Vagina (tissue), 2 donors: ENCODE results near the gene TAF11L8.

Source experiments
- CTCF ChIP-seq, 3 experiments: fragments of 450-650 bp in 2 of 3; fragments of 200-600 bp in 1 of 3; sonication (generic) in 1 of 3; IDR thresholded peaks; one replicate each; pipeline ENCODE4 v1.5.1; 2017 to 2019; ENCODE audit warnings: antibody characterized with exemption in 3 of 3, mild to moderate bottlenecking in 2 of 3, moderate library complexity in 2 of 3
- POLR2A ChIP-seq, 2 donors: fragments of 450-650 bp; IDR thresholded peaks; one replicate each; pipeline ENCODE4 v1.6.1; 2017; ENCODE audit warnings: antibody characterized with exemption in 2 of 2, mild to moderate bottlenecking in 2 of 2, moderate library complexity in 2 of 2

- TF ChIP-seq POLR2A (IDR thresholded peaks at IDR 0.05): no peak
- no peak for TF ChIP-seq CTCF (IDR thresholded peaks at IDR 0.05)
Observed at GRCh38 chr5:17619354-17619753, 28.6 kb upstream of the TAF11L8 start.
